IPS DF 4.7 (cell line): ENCODE measurements around the gene CTNNBIP1.

Source experiments
- DNase-seq: peaks from one replicate; pipeline ENCODE4 v3.0.0-alpha.2; 2013; ENCODE audit warnings: low spot score; ENCODE audit errors: extremely low read depth

Gene CTNNBIP1

DNA sequence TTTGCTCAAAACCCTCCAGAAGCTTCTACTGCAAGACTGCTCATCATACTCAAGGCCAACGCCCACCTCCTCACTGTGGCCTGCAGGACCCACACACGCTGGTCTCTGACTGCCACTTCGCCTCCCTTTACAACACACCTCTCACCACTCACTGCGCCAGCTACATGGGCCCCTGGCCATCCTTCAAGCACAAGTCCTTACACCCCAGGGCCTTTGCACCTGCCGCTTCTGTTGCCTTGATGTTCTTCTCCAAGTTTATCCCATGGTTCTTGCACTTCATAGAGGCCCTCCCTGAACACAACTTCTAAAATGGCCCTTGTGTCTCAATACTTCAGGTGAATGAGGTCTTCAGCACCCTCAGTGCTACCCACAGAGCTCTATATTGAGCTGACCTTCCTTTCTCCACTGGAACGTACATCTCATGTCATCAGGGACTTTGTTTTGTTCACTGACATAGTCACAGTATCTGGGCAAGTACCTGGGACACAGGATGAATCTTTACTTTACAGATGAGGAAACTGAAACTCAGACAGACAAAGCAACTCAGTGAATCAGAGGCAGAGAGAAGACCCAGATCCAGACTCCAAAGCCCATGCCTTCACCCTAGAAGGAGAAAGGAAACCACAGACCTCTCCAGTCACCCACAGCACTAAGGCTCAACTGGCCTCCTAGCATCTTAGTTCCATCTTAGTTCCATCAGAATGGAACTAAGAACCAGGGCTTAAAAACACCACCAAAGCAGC, 51.6 kb downstream of the CTNNBIP1 start:
- DNase-seq = no peak

DNA sequence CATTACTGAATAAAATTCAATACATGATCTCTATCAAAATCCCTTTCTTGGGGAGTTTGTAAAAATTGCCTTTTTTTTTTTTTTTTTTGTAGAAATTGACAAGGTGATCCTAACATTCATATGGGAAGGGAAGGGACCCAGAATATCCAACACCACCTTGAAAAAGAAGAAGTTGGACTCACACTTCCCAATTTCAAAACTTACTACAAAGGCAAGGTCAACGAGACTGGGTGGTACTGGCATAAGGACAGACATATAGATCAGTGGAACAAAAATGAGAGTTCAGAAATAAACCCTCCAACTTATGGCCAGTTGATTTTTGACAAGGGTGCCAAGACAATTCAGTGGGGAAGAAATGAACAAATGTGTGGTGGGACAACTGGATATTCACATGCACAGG, 54.9 kb downstream of the CTNNBIP1 start:
- no peak for DNase-seq

DNA sequence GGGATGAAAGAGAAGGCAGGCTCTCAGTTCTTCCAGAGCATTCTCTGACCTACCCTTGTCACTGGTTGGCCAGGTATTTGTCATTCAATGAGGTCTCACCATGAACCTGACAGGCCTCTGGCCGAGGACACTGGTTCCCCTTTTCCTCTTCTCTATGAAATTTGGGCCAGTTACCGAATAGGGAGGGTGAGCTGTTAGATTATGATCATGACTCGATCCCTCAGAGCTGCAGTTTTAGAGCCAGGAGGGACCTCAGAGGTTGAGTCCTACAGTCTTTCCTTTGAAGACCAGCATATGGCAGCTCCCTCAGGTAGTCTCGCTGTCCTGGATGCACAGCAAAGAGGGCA, 56.8 kb downstream of the CTNNBIP1 start:
- DNase-seq = no peak

DNA sequence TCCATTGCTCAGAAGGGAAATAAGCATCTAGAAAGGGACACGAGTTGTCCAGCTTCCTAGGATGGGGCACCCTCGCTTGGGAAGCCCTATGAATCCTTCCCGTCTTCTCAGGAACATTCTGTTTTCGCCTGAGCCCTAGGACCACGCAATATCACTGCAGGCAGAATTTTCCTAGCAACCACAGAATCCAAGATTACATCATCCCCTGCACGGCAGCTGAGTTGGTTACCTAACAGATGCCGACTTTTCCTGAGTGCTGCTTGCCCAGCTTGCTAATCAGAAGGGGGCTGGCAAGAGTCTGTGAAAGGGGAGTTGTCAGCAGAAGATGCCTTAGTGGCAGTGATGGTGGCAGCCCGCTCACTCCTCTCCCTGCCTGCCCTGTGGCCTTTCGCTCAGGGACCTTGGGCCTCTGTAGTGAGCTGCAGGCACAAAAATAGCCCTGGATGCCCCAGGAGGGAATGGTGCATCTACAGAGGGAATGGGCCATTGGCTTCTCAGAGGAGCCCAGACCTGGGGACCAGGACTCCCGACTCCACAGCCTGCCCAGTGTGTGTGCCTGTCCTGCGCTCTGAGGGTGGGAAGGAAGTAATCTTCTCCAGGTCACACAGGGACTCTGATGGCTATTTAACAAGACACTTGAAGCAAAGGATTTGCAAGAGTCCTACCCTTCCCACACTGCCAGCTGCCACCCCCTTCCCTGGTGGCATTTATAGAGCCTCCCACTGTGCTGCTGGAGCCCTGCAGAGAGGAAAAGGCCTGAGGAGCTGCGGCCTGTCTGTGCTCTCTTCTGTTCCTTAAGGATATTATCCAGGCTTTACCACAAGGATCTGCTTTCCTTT, 57.4 kb downstream of the CTNNBIP1 start:
- no peak for DNase-seq

DNA sequence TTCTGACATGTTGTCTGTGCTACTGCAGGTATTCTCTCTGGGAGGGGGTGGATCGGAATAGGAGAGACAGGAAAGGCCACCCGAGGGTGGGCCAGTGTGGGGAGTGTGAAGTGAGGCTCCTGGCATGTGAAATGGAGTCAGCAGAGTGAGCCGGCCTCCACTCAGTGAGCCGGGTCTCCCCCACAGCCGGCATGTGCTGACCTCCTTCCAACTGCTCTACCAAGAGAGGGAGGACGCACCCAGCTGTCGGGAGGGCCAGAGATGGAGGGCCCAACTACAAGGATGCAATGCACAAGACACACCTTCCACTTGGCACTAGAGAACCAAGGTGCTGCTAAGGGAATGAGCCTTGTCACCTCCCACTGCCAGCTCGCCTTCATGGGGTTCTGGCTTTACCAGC, 58.1 kb downstream of the CTNNBIP1 start:
- DNase-seq = no peak

DNA sequence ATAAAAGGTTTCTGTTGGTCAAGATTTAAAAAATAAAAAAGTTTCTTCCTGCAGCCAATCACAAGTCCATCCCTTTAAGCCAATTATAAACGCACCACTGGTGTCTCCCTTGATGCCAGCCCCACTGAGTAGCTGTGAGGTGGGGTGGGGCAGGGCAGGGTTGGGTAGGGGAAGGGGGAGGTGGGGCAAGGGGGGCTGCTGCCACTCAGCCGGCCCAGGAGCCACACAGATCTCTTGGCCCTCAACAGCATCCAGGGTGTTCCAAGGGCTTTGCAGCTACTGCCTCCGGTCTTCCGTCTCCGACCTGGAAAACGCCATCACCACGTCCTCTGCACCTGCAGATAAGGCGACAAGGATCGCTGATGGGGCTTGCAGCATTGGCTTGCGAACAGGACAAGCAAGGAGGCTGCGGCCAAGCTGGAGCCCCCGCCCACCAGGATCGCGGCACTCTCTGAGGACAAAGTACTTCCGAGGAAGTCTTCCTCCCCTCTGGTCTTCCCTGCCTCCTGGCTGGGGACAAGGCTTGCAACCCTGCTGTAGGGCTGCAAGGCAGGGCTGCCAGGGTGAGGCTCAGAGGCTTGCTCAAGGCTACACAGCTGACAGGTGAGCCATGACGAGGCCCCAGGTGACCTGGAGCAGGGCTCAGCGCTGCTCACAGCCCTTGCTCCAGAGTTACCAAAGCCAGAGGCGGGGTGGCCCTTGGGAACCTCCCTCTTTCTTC, 59.5 kb downstream of the CTNNBIP1 start:
- no peak for DNase-seq

DNA sequence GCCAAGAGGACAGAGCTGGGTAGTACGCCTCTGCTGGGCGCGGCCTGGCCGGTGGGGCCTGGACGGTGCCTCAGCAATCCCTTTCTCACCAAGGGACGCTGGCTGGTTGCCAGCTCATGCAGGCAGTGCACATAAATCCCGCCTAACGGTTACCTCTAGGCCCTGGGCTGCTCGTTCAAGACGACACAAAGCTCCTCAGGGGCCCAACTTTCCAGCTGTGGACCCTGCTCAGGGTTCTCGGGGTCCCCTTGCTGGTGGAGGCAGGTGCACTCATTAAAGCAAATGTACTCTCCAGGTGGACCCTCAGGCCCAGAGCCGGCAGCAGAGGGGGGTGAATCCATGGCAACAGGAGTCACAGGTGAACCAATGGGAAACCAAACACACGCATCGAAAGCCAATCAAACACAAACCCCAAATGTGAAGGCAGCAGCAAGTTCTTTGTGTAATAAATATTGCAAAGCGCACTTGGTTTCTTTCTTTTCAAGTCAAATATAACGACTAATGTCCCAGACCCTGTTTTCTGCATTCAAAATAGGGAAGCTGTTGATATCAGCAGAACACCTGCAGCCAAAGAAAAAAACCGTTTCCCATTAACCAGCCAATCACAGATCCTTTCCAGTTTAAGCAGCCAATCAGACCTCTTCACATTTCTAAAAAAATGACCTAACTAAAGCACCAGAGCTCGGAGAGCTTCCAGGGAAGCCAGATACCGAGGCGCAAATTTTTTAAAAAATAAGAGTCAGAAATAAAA, 60.2 kb downstream of the CTNNBIP1 start:
- DNase-seq = no peak

DNA sequence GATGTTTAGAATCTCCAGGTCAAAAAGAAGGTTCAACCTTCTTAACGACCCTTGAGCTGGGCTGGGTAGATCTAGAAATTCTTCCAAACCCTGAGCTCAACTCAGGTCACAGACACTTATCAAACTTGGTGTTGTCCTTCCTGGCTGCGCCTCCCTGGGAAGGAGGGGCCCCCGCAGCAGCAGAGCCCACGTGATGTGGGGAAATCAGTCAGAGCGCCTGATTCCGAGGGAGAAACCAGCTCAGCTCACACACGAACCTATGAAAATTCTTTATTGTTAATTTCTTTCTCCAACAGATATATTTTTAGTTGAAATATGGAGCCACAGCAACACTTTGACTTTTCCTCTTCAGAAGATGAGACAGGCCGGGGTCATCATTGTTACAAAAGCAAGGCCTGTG, 62.0 kb downstream of the CTNNBIP1 start:
- no peak for DNase-seq

DNA sequence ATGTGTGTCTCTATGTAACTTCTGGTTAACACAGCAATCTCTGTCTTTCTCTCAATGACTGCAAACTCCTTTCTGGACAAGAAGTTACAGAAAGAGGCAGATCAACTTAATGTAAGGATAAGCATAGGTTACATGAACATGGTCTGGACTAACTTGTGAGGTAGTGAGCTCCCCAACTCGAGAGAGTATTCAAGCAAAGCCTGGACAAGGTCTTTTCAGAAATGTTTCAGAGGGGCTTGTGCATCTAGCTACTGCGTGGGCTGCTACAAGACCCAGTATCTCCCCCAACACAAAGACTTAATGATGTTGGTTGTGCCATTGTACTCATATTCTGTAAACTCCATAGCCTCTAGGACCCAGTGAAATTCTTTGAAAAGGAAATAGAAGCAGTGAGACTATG, 62.8 kb downstream of the CTNNBIP1 start:
- DNase-seq = no peak

DNA sequence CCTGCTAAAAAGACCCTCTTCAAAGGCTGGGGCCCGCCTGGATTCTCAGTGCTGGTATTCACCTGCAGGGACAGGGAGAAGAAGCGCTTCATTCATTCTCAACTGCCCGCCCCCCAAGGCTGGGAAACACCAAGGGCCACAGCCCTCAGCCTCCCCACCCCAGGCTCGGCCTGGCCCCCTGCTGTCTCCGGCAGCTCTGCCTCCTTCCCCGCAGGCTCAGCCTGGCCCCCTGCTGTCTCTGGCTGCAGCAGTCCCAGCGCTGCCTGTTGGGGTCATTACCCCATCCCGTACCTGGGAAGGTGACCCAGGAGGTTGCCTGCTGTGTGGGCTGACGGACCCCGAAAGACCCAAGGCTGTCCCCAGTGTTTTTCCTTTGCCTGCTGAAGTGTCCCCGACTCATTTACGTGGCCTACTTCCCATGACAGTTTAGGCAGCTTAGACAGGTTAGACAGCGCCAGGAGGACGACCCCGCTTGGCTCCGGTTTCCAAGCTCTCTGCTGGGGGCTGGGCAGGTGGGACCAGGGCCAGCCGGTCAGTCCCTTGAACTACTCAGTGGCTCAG, 63.4 kb downstream of the CTNNBIP1 start:
- no peak for DNase-seq

DNA sequence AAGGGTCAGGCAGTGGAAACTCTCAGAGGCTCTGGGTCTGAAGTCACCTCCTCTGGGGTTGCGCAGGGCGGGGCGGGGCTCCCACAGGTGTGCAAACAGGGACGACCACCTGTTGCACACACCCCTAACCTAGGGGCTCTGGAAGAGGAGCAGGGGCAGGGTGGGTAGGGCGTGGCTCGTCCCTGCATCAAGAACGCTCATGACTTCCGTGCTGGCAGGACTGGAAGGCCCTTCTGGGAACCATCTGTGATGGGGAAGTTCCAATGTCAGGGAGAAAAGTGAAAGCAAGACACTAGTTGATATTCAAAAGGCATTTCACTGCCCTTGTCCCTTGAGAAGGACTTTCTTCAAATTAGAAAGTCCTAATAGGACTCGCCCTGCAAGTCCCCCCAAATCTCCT, 64.2 kb downstream of the CTNNBIP1 start:
- no peak for DNase-seq

DNA sequence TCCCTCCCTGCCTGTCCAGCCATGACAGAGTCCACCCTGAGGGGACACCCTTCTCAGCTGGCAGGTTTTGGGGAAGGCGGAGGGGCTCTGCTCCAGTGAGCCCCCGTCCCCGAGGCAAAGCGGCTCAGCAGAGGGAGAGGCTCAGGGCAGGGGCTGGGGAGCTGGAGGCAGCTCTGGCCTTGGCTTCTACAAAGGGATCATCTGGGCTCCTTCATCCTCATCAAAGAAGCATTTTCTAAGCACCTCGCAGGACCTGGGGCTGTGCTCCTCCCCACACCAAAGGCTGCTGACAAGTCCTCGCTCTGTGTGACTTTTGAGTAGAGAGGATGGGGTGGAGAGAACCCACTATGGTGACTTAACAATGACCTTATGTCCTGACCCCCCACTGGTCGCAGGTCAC, 65.3 kb downstream of the CTNNBIP1 start:
- no peak for DNase-seq

DNA sequence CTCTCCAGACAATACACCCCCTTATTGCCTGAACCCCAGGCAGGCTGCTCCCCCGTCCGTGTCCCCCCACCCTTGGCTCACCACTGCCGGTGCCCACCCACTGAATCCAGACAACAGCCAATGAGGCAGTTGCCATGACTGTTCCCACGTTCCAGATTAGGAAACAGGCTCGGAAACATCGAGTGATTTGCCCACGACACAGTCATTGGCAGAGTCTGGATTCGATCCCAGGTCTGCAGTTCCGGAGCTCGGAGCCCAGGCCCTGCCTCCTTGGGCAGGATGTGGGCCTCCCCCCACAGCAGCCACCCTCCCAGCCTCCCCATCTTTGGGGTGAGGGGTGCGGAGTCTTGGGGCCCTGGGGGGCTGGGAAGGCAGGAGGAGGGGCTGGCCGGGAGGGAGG, 66.0 kb downstream of the CTNNBIP1 start:
- no peak for DNase-seq

DNA sequence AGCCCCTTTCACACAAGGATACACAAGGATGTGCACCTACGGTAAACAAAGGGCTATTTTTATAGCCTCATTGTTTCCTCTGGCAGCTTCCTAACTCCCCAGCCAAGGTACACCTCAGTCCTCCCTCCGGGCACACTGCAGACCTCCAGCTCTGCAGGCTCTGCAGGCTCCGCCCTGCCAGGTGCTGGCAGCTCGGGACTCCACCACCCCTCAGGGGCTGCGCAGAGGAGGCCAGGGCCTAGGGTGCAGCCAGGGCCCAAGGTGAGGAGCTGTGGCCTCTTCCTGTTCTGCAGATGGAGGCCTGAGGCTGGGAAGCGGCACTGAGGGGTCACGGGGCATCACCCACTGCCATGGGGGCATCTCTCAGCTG, 66.5 kb downstream of the CTNNBIP1 start:
- no peak for DNase-seq

DNA sequence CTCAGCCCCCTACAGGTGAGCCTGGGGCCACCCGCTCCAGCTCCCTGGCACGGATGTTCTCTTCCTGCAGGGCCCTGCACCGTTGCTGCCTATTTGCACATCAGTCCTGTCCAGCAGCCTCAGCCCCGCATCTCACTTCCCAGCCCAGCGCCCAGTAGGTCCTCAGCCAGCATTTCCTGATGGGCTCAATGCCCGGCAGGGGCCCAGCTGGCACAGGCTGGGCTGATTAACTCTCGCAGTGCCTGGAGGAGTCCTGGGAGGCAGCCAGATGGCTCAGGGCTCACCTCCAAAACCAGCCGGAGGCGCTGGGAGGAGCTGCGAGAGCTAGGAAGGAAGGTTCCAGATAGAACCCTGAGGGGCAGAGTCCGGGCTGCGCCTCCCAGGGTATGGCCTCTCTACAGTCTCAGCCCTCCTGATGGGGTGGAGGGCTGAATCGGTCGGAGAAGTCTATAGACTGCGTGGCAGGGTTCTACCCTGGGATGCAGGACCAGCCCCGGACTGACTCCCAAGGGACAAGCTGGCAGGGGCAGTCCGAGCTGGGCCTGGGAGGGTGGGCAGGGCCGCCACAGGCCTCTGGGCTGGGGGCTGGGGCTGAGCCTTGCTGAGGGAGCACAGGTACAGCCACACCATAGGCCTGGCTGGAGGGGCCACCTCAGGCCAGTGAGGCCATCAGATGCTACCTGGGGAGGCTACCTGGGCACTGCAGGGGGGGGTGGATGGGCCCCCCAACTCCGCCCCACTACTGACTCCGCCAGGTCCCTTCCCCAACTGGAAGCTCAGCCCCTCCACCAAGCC, 67.1 kb downstream of the CTNNBIP1 start:
- no peak for DNase-seq

DNA sequence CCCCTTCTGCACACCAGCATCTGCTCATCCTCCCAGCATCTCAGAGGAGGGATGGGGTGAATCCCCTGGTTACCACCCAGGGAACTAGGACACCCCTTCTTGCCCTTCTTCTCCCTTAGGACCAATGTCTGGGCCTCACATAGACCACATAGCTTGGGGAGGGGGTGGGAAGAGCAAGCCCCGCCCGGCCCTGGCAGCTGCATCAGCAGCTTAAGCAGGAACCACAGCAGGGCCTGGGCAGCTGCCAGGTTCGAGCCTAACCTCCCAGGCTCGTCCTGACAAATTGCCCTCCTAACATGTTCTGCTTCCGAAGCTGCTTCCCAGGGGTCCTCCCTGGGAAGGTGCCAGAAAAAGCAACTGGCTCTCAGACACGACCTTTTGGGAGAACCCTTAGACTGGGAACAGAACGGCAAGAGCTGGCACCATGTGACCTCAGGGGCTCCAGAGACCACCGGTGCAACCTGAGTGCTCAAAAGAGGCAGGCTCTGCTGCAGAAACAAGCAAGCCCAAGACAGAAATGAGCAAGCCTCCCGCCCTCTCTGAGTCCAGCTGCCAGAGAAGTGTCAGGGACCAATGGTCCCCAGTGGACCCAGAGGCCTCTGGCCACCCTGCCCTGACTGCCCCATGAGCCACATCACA, 67.9 kb downstream of the CTNNBIP1 start:
- DNase-seq = no peak

DNA sequence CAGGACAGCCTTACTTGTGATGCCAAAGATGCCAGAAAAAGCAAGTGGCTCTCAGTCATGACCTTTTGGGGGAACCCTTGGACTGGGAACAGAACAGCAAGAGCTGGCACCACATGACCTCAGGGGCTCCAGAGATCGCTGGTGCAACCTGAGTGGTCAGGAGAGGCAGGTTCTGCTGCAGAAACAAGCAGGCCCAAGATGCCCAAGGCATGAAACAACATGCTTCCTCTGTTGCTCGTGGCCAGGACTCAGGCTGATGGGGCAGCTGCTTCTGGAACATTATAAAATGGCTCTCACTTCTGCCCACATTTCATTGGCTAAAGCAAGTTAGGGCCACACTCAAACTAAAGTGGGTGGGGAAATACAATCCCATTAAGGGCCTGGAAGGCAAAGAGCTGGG, 68.6 kb downstream of the CTNNBIP1 start:
- no peak for DNase-seq

DNA sequence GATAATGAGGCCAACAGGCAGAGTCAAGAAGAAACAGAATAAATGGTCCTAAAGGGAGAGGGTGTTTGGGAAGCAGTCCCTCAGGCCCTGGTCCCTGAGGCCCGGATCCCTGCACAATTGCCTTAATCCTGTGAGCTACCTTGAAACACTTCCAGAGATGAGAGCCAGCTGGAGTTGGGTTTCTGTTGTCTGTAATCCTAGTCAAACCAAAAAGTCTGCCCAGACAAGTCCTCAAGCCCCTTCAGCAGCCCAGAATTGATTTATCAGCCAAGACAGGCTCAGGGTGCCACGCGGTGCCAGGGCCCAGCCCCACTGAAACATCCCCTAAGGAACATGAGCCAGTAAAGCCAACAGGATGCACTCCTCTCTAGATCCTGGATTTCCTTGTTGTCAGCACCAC, 69.9 kb downstream of the CTNNBIP1 start:
- DNase-seq = no peak

DNA sequence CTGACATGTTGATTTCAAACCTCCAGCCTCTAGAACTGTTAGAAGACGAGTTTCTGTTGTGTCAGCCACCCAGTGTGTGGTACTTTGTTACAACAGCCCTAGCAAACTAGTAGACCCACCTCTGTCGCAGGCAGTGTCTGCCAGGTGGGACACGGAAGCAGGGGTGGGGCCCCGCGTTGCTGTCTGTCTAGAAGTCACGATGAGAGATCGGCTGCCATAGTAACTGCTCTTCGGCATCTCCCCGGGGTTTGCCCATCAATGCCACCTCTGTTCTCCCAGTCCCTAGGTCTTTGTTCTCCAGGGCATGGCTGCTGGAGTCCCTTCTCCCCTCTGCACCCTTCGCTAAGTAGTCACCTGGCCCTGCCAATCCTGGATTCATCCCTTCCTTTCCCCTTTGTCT, 71.1 kb downstream of the CTNNBIP1 start:
- no peak for DNase-seq

DNA sequence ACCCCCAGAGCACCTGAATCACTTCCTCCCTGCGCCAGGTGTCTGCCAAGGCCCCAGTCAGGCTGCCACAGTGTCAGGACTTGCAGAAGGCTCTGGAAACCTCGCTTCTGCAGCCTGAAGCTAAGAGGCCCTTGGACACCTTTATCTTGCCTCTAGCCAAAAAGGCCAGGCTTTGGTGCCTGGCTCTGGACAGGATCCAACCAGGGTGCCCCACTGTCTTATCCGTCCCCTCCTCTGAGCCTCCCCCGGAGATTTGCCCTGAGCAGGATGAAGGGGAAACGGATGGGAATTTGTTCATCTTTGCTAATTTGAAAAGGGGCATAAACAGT, 73.5 kb downstream of the CTNNBIP1 start:
- no peak for DNase-seq
